Midbrain (tissue), 1 donor: ENCODE measurements around the gene PFDN1.
"Not testable (repeated sequence)": the region's sequence is repeated elsewhere in the genome, so short reads cannot be mapped to it uniquely, and the experiment has no call there.

ENCODE experiments used
- DNase-seq: peaks from one replicate; lab custom pipeline; 2025; lab: John Stamatoyannopoulos, UW

Gene PFDN1

GRCh38 chr5:140213370-140213983, 89.4 kb downstream of the PFDN1 start:
- no peak for DNase-seq

- no peak for DNase-seq
Measured at GRCh38 chr5:140208065-140208464, 94.8 kb downstream of the PFDN1 start.

GRCh38 chr5:140207250-140207964, 95.5 kb downstream of the PFDN1 start:
- DNase-seq: no peak

- no peak for DNase-seq
Measured at GRCh38 chr5:140205952-140206351, 96.9 kb downstream of the PFDN1 start.

- no peak for DNase-seq
Measured at GRCh38 chr5:140205216-140205615, 97.7 kb downstream of the PFDN1 start.

DNA sequence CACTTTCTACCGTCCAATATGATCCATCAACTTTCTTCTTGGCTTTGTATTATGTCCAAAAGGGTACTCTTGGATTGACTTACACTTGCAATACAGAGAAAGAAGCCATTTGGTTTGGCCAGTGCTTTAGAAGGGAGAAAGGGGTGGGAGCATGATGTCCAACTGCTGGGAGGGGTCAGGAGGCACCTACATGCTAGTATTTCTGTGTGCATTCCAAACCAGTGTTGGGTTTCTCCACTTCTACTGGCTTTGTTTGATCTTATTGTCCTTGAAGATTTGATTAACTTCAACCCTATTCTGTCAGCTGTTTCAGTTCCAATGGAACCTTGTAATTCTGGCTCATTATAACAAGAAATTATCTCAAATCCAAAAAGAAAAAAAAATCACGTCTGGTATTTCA, 100.3 kb downstream of the PFDN1 start:
- DNase-seq: no peak

GRCh38 chr5:140202078-140202477, 100.8 kb downstream of the PFDN1 start:
- DNase-seq: no peak

DNA sequence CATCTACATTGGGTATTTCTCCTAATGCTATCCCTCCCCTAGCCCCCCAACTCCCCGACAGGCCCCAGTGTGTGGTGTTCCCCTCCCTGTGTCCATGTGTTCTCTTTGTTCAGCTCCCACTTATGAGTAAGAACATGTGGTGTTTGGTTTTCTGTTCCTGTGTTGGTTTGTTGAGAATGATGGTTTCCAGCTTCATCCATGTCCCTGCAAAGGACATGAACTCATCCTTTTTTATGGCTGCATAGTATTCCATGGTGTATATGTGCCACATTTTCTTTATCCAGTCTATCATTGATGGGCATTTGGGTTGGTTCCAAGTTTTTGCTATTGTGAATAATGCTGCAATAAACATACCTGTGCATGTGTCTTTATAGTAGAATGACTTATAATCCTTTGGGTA, 104.0 kb downstream of the PFDN1 start:
- not testable (repeated sequence) for DNase-seq

- no peak for DNase-seq
Measured at GRCh38 chr5:140197023-140197422, 105.9 kb downstream of the PFDN1 start.

GRCh38 chr5:140196115-140196814, 106.6 kb downstream of the PFDN1 start:
- no peak for DNase-seq
